Activated CD4-positive, alpha-beta T cell treated with anti-CD3 and anti-CD28 coated beads, Interleukin-2, amount 10 ng/mL, durations not matched to agents 7 days and 5 days (primary cell): Measurements from ENCODE around the gene EIF1AD. TPM values are rescaled to one million over a fixed set of nuclear protein-coding genes. Genes with fewer than 3 reads are reported as not detected.

Experiments used
- CTCF ChIA-PET: fragments of 350-600 bp; sonication (Branson Sonifier 250); formaldehyde crosslinking; loops from one replicate; lab custom pipeline; 2021; ENCODE audit warnings: antibody characterized with exemption; lab: Charles Lee
- POLR2A ChIA-PET: fragments of 350-600 bp; sonication (Branson Sonifier 250); formaldehyde crosslinking; loops from one replicate; lab custom pipeline; 2021; ENCODE audit warnings: antibody characterized with exemption; lab: Charles Lee
- DNase-seq: peaks from one replicate; pipeline ENCODE4 v3.0.0-alpha.2; 2020
- H3K27ac Mint-ChIP-seq: one replicate; pipeline ENCODE4 v1.8.0; 2021; ENCODE audit warnings: mild to moderate bottlenecking, moderate library complexity, mixed read lengths
- H3K27me3 Mint-ChIP-seq: one replicate; pipeline ENCODE4 v1.8.0; 2021; ENCODE audit warnings: mixed read lengths
- H3K36me3 Mint-ChIP-seq: one replicate; pipeline ENCODE4 v1.8.0; 2021; ENCODE audit warnings: low read depth, mixed read lengths
- H3K4me1 Mint-ChIP-seq: one replicate; pipeline ENCODE4 v1.8.0; 2021; ENCODE audit warnings: mixed read lengths
- H3K4me3 Mint-ChIP-seq: one replicate; pipeline ENCODE4 v1.8.0; 2021; ENCODE audit warnings: mild to moderate bottlenecking, moderate library complexity, mixed read lengths
- H3K9me3 Mint-ChIP-seq: one replicate; pipeline ENCODE4 v1.8.0; 2021; ENCODE audit warnings: mixed read lengths
- total RNA-seq, 2 experiments: library from RNA; stranded (reverse); gene quantifications; one replicate each; pipeline ENCODE4 v1.2.3, GENCODE V29; 2021

The EIF1AD gene
- total RNA-seq, 2 experiments from 2014 or later = 50.4 to 54.4 TPM

DNA sequence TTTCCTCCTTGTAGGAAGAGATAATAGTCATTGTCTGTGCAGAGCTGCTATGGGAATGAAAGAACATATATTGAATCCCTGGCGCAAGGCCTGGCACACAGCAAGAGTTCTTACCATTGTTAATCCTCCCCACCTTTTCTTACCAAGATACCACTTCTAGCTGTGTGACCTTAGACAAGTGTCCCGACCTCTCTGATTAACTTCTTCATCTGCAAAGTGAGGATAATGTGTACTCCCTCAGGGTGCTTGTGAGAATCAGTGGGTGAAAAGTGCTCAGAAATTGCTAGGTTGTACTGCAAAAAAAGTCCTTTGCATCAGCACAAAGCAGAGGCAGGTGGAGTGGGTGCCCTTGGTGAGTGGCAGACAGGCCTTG is 6.1 kb upstream of the EIF1AD start:
- ChIA-PET POLR2A (no interaction called here), CTCF (interaction anchor here (0.6 to 2.0 kb wide), 6 partner anchors 14 to 439 kb away, joined by 3 to 5 read pairs (median 4); partner anchors contain the start of gene KAT5)
- Mint-ChIP-seq H3K27ac (no peak overlapping the region), H3K27me3 (peaks cover 24% of the 10 kb centered on the region), H3K4me1 (peaks cover 12% of the 10 kb centered on the region), H3K4me3 (no peak overlapping the region), H3K9me3 (no peaks in the 10 kb centered on the region), H3K36me3 (peaks cover 7% of the 10 kb centered on the region)
- DNase-seq = no peak

DNA sequence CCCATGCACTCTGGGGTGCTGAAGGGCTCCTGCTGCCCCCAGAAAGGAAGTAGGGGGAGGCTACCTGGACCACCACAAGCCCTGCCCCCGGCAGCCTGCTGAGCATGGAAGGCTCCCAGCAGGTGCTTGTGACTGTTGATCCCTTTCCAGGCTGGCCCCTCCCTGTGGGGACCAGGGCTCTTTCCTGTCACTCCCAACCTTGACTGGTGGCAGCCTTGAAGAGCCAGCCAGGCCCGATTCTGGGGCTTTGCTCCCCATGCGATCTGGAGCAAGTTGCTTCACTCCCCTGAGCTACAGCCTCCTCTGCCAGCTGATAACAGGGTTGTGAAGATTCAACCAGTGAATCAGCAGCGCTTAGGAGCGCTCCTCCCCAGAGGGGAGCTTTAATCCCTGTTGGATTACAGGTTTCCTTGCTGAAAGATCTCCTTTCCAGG is 5.3 kb upstream of the EIF1AD start:
- CTCF ChIA-PET = interaction anchor here (1.0 to 2.0 kb wide), 2 partner anchors 15 to 123 kb away, joined by 5 to 6 read pairs; no protein-coding TSS in a partner anchor
- peaks cover 13% of the 10 kb centered on the region for H3K36me3 Mint-ChIP-seq

DNA sequence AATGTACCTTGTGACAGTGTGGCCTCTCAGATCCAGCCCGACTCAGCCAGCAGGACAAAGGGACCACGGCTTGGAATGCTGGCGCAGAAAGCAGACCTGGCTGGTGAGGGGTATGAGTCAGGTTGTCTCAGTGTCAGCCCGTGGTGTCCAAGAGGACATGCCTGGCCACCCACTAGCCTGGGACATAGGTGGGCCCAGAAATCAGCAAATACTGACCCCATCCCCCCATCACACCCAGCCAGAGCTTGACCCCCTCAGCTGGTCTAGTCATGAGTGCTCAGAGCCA is 4.9 kb upstream of the EIF1AD start:
- POLR2A ChIA-PET = no interaction called here
- H3K27ac Mint-ChIP-seq = no peak overlapping the region

More for the DNA sequence above, 5.3 kb upstream of the EIF1AD start:
- no peak for DNase-seq
- peaks cover 17% of the 10 kb centered on the region for H3K4me1 Mint-ChIP-seq
- no peak overlapping the region for H3K4me3 Mint-ChIP-seq
- H3K9me3 Mint-ChIP-seq = no peaks in the 10 kb centered on the region
- POLR2A ChIA-PET = no interaction called here
- peaks cover 18% of the 10 kb centered on the region for H3K27me3 Mint-ChIP-seq
- H3K27ac Mint-ChIP-seq = no peak overlapping the region

DNA sequence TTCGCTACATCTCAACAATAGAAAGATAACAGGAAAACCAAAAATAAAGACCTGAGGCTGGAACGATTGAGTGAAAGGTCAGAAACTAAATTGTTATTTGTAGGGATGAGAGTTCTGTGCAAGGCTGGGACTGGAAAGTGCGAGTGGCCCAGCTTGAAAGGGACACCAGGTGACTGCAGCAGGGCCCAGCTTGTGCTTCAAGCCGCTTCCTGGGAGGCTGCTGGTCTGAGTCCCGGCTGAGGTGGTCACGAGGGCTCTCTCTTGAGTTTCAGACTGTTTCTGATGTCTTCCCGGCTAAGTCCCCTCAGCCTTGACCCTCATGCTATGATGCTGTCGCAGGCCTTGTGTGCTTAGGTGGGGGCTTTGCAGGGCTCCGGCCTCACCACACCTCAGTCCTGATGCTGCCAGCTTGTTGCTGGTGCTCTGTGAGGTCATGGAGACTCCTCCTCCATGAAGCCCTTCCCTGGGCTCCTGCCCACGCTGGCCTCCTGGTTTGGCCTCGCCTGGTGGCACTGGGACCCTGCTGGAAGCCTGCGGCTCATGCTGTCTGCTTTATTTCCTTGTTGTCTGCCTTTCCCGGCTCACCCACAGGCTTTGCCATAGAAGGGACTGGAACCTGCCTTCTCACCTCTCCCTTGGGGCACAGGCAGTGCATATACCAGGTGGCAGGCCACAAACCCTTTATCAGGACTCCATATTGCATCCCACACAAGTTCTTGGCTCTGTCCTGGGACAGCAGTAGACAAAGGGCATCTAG is 4.4 kb upstream of the EIF1AD start:
- H3K36me3 Mint-ChIP-seq = peaks cover 18% of the 10 kb centered on the region
- no peaks in the 10 kb centered on the region for H3K9me3 Mint-ChIP-seq
- H3K27me3 Mint-ChIP-seq = peaks cover 12% of the 10 kb centered on the region
- no peak for DNase-seq
- H3K27ac Mint-ChIP-seq = no peak overlapping the region
- H3K4me3 Mint-ChIP-seq = no peak overlapping the region
- H3K4me1 Mint-ChIP-seq = peaks cover 17% of the 10 kb centered on the region
- ChIA-PET CTCF (interaction anchor here (0.6 kb wide), 1 partner anchor 207 kb away, joined by 3 read pairs; no protein-coding TSS in a partner anchor), POLR2A (no interaction called here)

More for the DNA sequence above, 4.9 kb upstream of the EIF1AD start:
- CTCF ChIA-PET = interaction anchor here (1.0 to 2.0 kb wide), 2 partner anchors 16 to 122 kb away, joined by 5 to 6 read pairs; no protein-coding TSS in a partner anchor
- H3K9me3 Mint-ChIP-seq = no peaks in the 10 kb centered on the region
- DNase-seq = no peak
- peaks cover 14% of the 10 kb centered on the region for H3K27me3 Mint-ChIP-seq
- no peak overlapping the region for H3K4me3 Mint-ChIP-seq
- peaks cover 15% of the 10 kb centered on the region for H3K36me3 Mint-ChIP-seq
- peaks cover 17% of the 10 kb centered on the region for H3K4me1 Mint-ChIP-seq

DNA sequence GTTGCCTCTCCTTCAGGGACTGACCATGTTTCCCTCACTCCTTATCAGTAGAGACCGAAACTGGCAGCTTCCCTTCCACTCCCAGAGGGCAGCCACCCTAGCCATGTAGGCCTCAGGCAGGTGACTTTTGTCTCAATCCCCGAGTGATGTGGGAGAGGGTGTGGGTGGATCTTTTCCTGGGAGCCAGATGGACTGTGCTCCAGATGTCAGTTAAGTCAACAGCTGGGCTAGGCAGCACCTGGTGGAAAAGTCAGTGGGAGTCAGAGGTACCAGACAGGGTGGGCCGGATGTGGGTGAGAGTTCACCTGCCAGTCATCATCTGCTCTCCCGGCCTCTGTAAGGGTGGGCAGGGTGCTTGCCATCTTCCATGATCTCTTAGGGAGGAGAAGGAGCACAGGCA is 2.2 kb upstream of the EIF1AD start:
- ChIA-PET POLR2A (no interaction called here), CTCF (interaction anchor here (0.8 to 1.2 kb wide), 3 partner anchors 114 to 187 kb away, joined by 3 read pairs; partner anchors contain the start of genes CCDC85B and FIBP)
- no peak for DNase-seq
- no peaks in the 10 kb centered on the region for H3K27me3 Mint-ChIP-seq
- H3K4me1 Mint-ChIP-seq = peaks cover 35% of the 10 kb centered on the region
- H3K27ac Mint-ChIP-seq = no peak overlapping the region
- H3K36me3 Mint-ChIP-seq = peaks cover 29% of the 10 kb centered on the region
- H3K9me3 Mint-ChIP-seq = no peaks in the 10 kb centered on the region
- H3K4me3 Mint-ChIP-seq = peak overlapping the region; percentile 96

DNA sequence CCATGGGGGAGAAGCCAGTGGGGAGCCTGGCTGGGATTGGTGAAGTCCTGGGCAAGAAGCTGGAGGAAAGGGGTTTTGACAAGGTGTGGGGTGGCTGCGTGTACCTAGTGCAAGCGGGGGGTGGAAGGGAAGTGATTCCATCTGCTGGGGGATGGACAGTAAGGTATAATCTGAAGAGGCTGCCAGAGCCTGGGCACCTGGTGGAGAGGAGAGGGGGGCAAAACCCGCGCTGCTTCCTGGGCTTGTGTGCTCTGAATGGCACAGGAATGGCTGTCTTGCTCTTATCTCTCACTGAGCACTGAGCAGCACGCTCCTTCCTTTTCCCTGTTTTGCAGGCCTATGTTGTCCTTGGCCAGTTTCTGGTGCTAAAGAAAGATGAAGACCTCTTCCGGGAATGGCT is 1.3 kb upstream of the EIF1AD start:
- Mint-ChIP-seq H3K4me1 (peaks cover 36% of the 10 kb centered on the region), H3K27me3 (no peaks in the 10 kb centered on the region), H3K27ac (peak overlapping the region; percentile 98), H3K9me3 (no peaks in the 10 kb centered on the region), H3K4me3 (peak overlapping the region; percentile 96), H3K36me3 (peaks cover 38% of the 10 kb centered on the region)
- no peak for DNase-seq
- POLR2A ChIA-PET = no interaction called here
- CTCF ChIA-PET = interaction anchor here (1.1 to 1.5 kb wide), 6 partner anchors 11 to 223 kb away, joined by 3 to 13 read pairs (median 5); partner anchors contain the start of genes CCDC85B, FIBP and MUS81

DNA sequence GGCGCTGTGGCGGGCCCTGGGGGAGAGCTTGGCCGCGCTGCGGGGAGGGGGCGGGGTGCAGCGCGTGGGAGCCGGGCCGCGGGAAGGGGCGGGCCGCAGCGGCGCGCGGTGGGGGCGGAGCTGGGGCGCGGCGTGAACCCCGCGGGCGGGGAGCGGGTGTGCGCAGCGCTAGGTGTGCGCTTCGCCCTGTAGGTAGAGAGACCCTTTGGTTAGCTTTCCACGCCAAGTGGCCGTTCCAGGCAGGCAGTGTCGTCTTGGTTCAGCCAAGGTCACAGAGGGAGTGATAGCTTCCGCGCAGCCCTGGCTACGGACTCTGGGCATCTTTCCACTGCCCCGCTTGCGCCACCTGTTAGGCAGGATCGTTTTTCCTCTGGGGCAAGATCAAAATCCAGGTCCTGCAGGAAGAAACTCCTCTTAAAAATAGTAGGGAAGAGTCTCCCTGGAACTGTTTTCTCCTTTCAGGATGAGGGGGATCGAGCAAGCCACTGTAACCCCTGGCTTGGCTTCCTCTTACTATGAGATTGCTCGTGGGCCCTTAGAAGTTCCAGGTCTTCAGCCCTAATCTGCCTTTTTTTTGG is 780 bp upstream of the EIF1AD start:
- Mint-ChIP-seq H3K36me3 (peaks cover 43% of the 10 kb centered on the region), H3K4me1 (peaks cover 37% of the 10 kb centered on the region), H3K9me3 (no peaks in the 10 kb centered on the region), H3K27me3 (no peaks in the 10 kb centered on the region), H3K4me3 (peak overlapping the region; percentile 96), H3K27ac (peak overlapping the region; percentile 98)
- POLR2A ChIA-PET = interaction anchor here (0.6 to 1.3 kb wide), 2 partner anchors 53 to 143 kb away, joined by 3 read pairs; no protein-coding TSS in a partner anchor
- CTCF ChIA-PET = interaction anchor here (1.0 to 1.5 kb wide), 6 partner anchors 11 to 223 kb away, joined by 4 to 13 read pairs (median 5); partner anchors contain the start of genes FIBP and MUS81
- no peak for DNase-seq

DNA sequence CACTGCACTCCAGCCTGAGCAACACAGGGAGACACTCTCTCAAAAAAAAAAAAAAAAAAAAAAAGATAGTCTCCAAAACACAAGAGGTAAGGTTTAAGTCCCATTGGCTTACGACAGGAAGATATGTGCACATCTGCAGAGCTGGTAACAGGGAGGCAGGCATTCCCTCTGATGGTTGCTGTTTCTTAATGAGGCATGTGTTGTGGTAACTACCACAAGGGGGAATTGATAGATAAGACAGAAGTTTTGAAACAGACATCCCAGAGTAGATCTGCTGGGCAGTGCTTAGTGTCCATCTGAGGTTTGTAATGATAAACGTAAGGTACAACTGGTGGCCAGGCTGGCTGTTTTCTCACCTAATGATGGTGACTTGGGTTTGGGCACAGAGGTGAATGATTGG is 4.7 kb downstream of the EIF1AD start:
- H3K36me3 Mint-ChIP-seq = peaks cover 47% of the 10 kb centered on the region
- DNase-seq = no peak
- POLR2A ChIA-PET = no interaction called here
- no peak overlapping the region for H3K4me3 Mint-ChIP-seq
- H3K9me3 Mint-ChIP-seq = no peaks in the 10 kb centered on the region
- H3K27ac Mint-ChIP-seq = no peak overlapping the region
- H3K27me3 Mint-ChIP-seq = no peaks in the 10 kb centered on the region
- CTCF ChIA-PET = interaction anchor here (1.1 kb wide), 1 partner anchor 217 kb away, joined by 4 read pairs; the partner anchor contains the start of gene AP5B1
- peaks cover 24% of the 10 kb centered on the region for H3K4me1 Mint-ChIP-seq

DNA sequence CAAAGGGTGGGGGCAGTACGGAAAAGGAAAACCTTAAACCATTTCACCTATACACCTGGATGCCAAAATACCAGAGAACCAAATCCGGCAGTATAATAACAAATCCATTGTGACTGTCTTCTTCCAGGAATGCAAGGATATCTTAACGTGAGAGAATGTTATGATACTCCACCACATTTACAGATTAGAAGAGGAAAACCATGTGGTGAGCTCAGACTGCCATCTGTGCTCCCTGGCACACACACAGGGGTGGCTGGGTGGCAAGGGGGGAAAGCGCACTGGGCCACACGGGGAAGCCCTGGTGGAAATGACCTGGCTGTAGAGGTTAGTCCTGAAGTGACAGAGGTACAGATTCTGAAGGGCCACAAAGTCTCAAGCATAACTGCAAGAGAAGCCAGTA is 9.9 kb downstream of the EIF1AD start:
- CTCF ChIA-PET = interaction anchor here (0.6 to 1.6 kb wide), 8 partner anchors 11 to 1815 kb away, joined by 3 to 5 read pairs (median 4); partner anchors contain the start of genes BANF1, KAT5 and SF3B2
- Mint-ChIP-seq H3K27ac (no peak overlapping the region), H3K36me3 (peaks cover 15% of the 10 kb centered on the region), H3K27me3 (no peaks in the 10 kb centered on the region), H3K9me3 (no peaks in the 10 kb centered on the region), H3K4me3 (no peak overlapping the region), H3K4me1 (peaks cover 7% of the 10 kb centered on the region)
- DNase-seq = no peak
- POLR2A ChIA-PET = no interaction called here

DNA sequence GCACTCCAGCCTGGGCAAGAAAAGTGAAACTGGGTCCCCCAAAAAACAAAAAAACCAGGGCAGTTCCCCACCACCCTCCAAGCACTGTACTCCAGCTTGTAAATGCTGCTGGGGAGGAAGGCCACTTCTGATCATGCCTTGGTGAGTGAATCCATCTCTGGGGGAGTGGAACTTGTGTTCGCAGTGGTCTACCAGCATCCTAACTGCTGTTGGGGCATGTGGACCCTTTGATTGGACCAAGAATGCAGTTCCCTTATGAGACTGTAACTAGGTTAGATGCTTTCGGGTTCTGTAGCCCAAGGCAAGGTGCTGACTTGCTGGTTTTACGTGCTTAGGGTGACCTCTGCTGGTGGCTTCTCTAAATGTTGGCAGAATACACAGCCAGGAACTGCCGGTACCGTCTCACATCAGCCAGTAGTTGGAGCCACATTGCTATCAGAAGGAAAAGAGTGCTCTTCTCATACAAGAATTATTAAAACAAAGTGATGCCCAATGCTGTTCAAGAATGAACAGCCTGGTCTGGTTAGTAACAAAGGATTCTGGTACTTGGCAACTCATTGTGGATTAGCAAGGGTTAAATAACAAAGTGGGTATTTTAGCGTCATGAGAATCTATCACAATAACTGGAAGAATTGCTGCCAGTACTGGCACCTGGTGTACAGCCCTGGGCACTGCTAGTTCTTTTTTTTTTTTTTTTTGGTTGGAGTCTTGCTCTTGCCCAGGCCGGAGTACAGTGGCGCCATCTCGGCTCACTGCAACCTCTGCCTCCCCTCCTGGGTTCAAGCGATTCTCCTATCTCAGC is 13.0 kb downstream of the EIF1AD start:
- Mint-ChIP-seq H3K4me1 (peaks cover 7% of the 10 kb centered on the region), H3K9me3 (no peaks in the 10 kb centered on the region), H3K4me3 (no peak overlapping the region), H3K27ac (peak overlapping the region; percentile 87), H3K27me3 (no peaks in the 10 kb centered on the region), H3K36me3 (peaks cover 4% of the 10 kb centered on the region)
- ChIA-PET POLR2A (no interaction called here), CTCF (interaction anchor here (0.5 to 3.3 kb wide), 28 partner anchors 9 to 472 kb away, joined by 3 to 22 read pairs (median 4); partner anchors contain the start of genes CCDC85B, FIBP and KAT5)
- DNase-seq = peak; percentile 97

DNA sequence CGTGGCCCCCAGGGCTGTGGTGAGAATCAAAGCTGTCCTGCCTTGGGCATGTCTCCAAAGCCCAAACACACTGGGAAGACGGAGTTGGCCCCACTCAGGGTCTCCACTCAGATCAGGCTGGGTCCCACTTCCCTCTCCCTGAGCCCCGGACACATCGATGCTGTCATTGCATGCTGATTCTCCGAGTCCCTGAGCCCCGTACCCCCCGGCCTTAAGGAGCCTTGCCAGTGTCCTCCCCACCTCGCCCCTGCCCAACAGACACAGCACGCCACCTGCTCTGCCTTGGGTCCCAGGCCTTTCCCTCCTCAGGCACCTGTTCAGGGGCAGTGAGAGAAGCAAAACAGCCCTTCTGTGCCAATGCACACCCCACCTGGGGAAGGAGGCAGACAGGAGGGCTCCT is 14.6 kb downstream of the EIF1AD start:
- Mint-ChIP-seq H3K9me3 (no peaks in the 10 kb centered on the region), H3K27me3 (no peaks in the 10 kb centered on the region), H3K27ac (no peak overlapping the region), H3K4me1 (peaks cover 7% of the 10 kb centered on the region), H3K4me3 (no peak overlapping the region), H3K36me3 (peaks cover 4% of the 10 kb centered on the region)
- DNase-seq = no peak
- CTCF ChIA-PET = interaction anchor here (1.1 to 1.5 kb wide), 5 partner anchors 97 to 207 kb away, joined by 3 to 9 read pairs (median 5); partner anchors contain the start of genes AP5B1, CCDC85B and FIBP
- POLR2A ChIA-PET = no interaction called here

DNA sequence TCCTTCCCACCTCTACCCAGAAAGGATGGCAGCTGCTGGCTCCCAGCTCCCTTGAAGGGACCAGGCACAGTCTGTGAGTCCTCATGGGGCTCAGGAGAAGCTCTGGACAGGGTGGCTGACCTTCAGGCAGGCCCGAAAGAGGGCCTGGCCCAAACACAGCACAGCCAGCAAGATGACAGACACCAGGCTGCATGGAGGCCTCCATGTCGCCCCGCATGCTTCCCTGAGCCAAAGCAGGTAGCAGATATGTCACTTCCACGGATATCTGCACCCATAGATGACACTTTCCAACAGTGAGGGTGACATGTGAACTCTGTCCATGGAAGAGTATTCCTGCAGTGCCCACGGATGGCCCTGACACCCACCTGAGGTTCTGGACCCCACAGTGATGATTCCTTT is 18.4 kb downstream of the EIF1AD start:
- Mint-ChIP-seq H3K27me3 (no peaks in the 10 kb centered on the region), H3K4me3 (no peak overlapping the region), H3K9me3 (no peaks in the 10 kb centered on the region), H3K4me1 (no peaks in the 10 kb centered on the region), H3K27ac (no peak overlapping the region), H3K36me3 (peaks cover 9% of the 10 kb centered on the region)
- POLR2A ChIA-PET = no interaction called here
- CTCF ChIA-PET = interaction anchor here (1.4 to 3.0 kb wide), 2 partner anchors 99 to 204 kb away, joined by 5 to 15 read pairs; no protein-coding TSS in a partner anchor
- DNase-seq = no peak
